Ascending aorta (tissue), 1 donor: ENCODE measurements around the gene IZUMO2. TPM values are rescaled to one million over a fixed set of nuclear protein-coding genes. Genes with fewer than 3 reads are reported as not detected.

Experiments used
- total RNA-seq: library from RNA; depleted of rRNA; stranded (reverse); fragments of >200 nt; gene quantifications from one replicate; pipeline ENCODE4 v1.1.0, GENCODE V29; 2016

IZUMO2 gene
- total RNA-seq, 1 donor from 2014 or later: not detected

Other genes starting within 250 kb of the IZUMO2 start
- gene ATF5, start 234.1 kb downstream of the IZUMO2 start, total RNA-seq: 4.3 TPM
- gene NUP62, start 233.8 kb downstream of the IZUMO2 start, total RNA-seq: 38.8 TPM
- 12.7 TPM for gene SIGLEC11, start 202.1 kb downstream of the IZUMO2 start, total RNA-seq
- gene VRK3, start 137.9 kb downstream of the IZUMO2 start, total RNA-seq: 27.6 TPM
- gene ZNF473, start 137.3 kb downstream of the IZUMO2 start, total RNA-seq: 3.4 TPM
- gene MYH14, start 40.3 kb upstream of the IZUMO2 start, total RNA-seq: 8.6 TPM
- gene KCNC3, start 166.1 kb upstream of the IZUMO2 start, total RNA-seq: 3.8 TPM
- gene NAPSA, start 202.4 kb upstream of the IZUMO2 start, total RNA-seq: 1.6 TPM
- gene NR1H2, start 213.2 kb upstream of the IZUMO2 start, total RNA-seq: 150 TPM
- gene POLD1, start 221.1 kb upstream of the IZUMO2 start, total RNA-seq: 22.9 TPM